GM12801 (cell line): Measurements from ENCODE around the gene YIF1B.

Experiments used
- TF ChIP-seq, protein P1 (sequence below): IDR thresholded peaks from one replicate; pipeline ENCODE4 v1.5.1; 2011; ENCODE audit warnings: control low read depth; ENCODE audit not compliant: insufficient read length; ENCODE audit errors: extremely low read depth

YIF1B gene

DNA sequence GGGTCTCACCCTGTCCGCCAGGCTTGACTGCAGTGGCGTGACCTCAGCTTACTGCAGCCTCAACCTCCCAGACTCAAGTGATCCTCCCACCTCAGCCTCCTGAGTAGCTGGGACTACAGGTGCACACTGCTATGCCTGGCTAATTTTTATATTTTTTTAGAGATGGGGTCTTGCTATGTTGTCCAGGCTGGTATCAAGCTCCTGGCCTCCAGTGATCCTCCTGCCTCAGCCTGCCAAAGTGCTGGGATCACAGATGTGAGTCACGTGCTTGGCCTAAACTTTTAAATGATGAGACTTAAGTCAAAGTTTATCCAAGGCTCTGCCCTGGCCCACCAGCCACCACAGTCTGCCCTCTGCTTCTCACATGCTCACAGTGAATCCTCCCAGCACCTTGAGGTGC is 9.5 kb downstream of the YIF1B start:
- TF ChIP-seq, protein P1, sequence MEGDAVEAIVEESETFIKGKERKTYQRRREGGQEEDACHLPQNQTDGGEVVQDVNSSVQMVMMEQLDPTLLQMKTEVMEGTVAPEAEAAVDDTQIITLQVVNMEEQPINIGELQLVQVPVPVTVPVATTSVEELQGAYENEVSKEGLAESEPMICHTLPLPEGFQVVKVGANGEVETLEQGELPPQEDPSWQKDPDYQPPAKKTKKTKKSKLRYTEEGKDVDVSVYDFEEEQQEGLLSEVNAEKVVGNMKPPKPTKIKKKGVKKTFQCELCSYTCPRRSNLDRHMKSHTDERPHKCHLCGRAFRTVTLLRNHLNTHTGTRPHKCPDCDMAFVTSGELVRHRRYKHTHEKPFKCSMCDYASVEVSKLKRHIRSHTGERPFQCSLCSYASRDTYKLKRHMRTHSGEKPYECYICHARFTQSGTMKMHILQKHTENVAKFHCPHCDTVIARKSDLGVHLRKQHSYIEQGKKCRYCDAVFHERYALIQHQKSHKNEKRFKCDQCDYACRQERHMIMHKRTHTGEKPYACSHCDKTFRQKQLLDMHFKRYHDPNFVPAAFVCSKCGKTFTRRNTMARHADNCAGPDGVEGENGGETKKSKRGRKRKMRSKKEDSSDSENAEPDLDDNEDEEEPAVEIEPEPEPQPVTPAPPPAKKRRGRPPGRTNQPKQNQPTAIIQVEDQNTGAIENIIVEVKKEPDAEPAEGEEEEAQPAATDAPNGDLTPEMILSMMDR: no peak

- TF ChIP-seq, protein P1: no peak
Observed at GRCh38 chr19:38304866-38305429, 10.8 kb downstream of the YIF1B start.

DNA sequence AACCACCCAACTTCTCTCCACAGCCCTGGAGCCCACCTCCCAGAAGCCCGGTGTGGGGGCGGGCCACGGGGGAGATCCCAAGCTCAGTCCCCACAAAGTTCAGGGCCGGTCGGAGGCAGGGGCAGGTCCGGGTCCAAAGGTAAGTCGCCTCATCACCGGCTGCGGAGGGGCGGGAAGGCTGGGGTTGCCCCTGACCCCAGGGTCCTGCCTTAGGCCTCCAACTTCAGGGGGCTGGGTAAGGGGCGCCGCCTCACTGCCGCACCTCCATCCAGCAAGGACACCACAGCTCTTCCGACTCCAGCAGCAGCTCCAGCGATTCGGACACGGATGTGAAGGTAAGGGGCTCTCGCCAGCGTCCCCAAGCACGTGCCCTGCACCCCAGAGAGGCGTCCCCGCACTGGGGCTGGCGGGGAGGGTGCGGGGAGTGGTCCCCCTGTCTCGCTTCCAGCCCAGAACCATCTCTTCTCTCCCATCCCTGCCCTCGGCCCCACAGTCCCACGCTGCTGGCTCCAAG is 11.3 kb downstream of the YIF1B start:
- TF ChIP-seq, protein P1: no peak

DNA sequence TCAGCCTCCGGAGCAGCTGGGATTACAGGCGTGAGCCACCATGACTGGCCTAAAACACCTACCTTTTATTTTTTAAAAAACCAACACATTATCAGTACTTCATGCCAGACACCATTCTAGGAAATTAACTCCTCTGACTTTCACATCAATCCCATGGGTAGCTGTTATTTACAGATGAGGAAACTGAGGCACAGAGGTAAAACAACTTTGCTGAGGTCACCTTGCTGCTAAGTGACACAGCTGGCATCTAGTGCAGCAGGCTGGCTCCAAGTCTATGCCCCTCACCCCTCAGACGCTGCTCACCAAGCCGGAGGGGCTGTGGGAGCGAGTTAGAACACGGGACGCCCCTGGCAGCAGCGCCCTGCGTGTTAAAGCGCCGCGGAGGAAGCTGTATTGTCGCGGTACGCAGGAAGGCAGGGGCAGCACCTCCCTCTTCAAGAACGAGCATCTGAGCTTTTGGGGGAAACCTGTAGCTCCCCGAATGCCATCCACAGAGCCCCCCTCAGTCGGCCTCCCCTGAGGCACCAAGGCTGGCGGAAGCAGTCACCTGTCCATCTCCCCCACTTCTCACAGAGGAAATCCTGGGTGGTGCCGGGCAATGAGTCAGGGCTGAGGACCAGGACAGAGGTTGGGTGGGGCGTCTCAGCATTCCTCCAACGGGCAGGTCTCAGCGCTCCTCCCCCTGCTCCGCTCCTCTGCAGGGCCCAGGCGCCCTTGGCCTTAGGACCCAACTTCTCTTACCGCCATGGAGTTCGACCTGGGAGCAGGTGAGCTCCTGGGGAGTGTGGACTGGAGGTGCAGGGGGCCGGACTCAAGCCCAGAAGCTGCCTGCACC is 12.0 kb downstream of the YIF1B start, which contains the start of gene C19orf33:
Gene C19orf33, plus strand, starts transcription at position 735 of the 835 bp plus-strand sequence. Its CDS starts 11 bp downstream, at position 746.
- TF ChIP-seq, protein P1: no peak

DNA sequence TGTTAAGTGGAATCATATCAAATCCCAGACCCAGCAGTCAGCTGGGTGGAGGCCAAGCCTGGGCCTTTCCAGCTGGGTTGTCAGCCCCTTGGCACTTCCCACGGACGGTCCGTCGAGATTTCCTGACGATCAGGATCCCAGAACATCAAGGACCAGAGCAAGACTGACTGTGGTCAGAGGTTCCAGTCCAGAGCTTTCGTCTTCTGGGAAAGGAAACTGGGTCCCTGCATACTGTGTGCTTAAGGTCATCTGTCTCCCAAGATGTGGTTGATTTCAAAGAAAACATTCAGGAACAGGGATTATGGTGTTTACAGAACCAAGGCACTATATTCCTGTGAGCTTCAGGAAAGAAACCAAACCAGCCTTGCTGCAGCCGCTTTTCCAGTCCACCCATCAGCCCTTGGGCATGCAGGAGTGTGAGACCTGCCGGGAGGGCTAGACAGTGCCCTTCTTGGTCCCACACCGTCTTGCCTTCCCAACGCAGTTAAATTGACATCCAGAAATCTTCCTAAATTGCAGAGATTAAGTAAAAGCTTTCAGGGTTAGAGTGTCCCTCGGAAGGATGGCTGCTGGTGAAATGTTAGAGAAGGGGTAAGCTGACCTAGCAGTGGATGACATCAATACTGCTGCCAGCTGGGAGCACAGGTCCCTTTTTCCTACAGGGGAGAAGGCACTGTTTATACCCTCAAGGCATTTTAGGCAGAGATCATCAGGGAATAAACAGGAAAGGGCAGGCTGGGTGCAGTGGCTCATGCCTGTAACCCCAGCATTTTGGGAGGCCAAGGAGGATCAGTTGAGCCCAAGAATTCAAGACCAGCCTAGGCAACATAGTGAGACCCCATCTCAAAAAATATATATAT is 16.7 kb downstream of the YIF1B start:
- TF ChIP-seq, protein P1: no peak

GRCh38 chr19:38294090-38294489 is 21.7 kb downstream of the YIF1B start:
- TF ChIP-seq, protein P1: no peak

- TF ChIP-seq, protein P1: no peak
Observed at GRCh38 chr19:38293281-38293680, 22.5 kb downstream of the YIF1B start.
